ENCODE results near the gene RABGAP1L. TPM values are rescaled to one million over a fixed set of nuclear protein-coding genes. Genes with fewer than 3 reads are reported as not detected.

RABGAP1L gene
- total RNA-seq, 2 experiments from 2014 or later, result 98.1 to 158 TPM

DNA sequence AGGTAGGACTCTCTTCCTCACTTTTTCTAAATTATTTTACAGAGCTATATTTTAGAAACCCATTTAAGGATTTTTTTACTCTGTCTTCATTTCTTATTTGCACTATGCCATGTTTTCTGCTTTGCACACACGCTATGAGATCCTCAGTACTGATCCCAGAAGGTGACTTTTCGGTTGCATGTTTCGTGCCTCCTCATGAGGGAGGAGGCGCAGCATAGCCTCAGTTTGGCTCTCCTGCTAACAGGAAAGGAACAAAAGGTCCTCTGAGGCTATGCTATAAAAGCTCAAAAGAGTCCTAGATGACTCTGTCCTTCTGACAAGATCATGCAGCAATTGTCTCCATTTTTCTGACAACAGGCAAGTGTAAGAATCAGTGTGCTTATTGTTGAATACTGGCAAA is 478.2 kb downstream of the RABGAP1L start:
- BruUV-seq (replicated peaks), result no TSS peak
- CTCF ChIA-PET (ENCODE audit: unreplicated experiment), result no interaction called here

DNA sequence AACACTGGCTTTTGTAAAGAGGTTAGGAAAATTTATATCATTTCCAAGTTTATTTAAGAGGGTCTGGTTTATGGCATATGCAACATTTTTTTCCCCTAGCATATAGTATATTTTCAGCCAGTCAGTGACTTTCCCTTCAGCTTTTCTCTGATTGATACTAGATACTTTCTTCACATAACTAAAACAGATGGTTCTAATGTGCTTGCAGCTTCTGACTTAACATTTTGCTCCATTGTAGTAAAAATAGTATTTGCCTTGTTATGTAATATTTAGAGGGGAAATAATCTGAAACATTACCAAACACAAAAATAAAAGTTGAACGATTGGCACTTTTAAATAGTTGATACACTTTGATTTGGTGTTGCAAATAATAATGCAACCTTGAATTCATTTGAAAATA is 480.1 kb downstream of the RABGAP1L start:
- no TSS peak for BruUV-seq (replicated peaks)
- H3K79me2 ChIP-seq (ENCODE audit: insufficient read depth, low read depth, low read length), result no peaks in the 10 kb centered on the region
- H4K20me1 ChIP-seq (ENCODE audit: insufficient read depth, low read length), result no peaks in the 10 kb centered on the region
- H3K4me3 ChIP-seq (ENCODE audit: low read depth, low read length, poor library complexity, severe bottlenecking), result no peak overlapping the region
- TF ChIP-seq, protein P1, sequence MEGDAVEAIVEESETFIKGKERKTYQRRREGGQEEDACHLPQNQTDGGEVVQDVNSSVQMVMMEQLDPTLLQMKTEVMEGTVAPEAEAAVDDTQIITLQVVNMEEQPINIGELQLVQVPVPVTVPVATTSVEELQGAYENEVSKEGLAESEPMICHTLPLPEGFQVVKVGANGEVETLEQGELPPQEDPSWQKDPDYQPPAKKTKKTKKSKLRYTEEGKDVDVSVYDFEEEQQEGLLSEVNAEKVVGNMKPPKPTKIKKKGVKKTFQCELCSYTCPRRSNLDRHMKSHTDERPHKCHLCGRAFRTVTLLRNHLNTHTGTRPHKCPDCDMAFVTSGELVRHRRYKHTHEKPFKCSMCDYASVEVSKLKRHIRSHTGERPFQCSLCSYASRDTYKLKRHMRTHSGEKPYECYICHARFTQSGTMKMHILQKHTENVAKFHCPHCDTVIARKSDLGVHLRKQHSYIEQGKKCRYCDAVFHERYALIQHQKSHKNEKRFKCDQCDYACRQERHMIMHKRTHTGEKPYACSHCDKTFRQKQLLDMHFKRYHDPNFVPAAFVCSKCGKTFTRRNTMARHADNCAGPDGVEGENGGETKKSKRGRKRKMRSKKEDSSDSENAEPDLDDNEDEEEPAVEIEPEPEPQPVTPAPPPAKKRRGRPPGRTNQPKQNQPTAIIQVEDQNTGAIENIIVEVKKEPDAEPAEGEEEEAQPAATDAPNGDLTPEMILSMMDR (conservative IDR thresholded peaks at IDR 0.05; ENCODE audit: low read length), result no peak
- no peak for TF ChIP-seq EZH2phosphoT487 (IDR thresholded peaks at IDR 0.05; ENCODE audit: borderline replicate concordance, low read depth, low read length)
- H3K9me3 ChIP-seq (ENCODE audit: low read length), result no peaks in the 10 kb centered on the region
- CTCF ChIA-PET (ENCODE audit: unreplicated experiment), result no interaction called here
- no peak for DNase-seq (ENCODE audit: low spot score)
- POLR2A ChIA-PET, result interaction anchor here (0.6 to 1.0 kb wide), 4 partner anchors 15 to 145 kb away, joined by 3 to 4 read pairs (median 3); no protein-coding TSS in a partner anchor
- H3K9me2 ChIP-seq (ENCODE audit: insufficient read depth, low read length), result no peaks in the 10 kb centered on the region
- H3K4me2 ChIP-seq (ENCODE audit: low read length), result no peak overlapping the region
- no peak overlapping the region for H3K27ac ChIP-seq (ENCODE audit: low read depth, low read length, poor library complexity, severe bottlenecking)
- 0 out of 2 replicates have a peak, but pooled peaks cover 7% of the 10 kb centered on the region for H3K36me3 ChIP-seq (ENCODE audit: insufficient read depth, low read length)
- no peak overlapping the region for H2AFZ ChIP-seq (ENCODE audit: low read length)
- intact Hi-C loops (cut with micrococcal nuclease; ENCODE audit: unreplicated experiment), result no loop called here
- H3K4me1 ChIP-seq (ENCODE audit: insufficient read depth, low read length, poor library complexity, severe bottlenecking), result no peaks in the 10 kb centered on the region

More for the DNA sequence above, 478.2 kb downstream of the RABGAP1L start:
- POLR2A ChIA-PET, result no interaction called here
- no peak for DNase-seq (ENCODE audit: low spot score)
- H3K4me1 ChIP-seq (ENCODE audit: insufficient read depth, low read length, poor library complexity, severe bottlenecking), result no peaks in the 10 kb centered on the region
- no peak overlapping the region for H3K4me2 ChIP-seq (ENCODE audit: low read length)
- intact Hi-C loops (cut with micrococcal nuclease; ENCODE audit: unreplicated experiment), result no loop called here
- no peaks in the 10 kb centered on the region for H4K20me1 ChIP-seq (ENCODE audit: insufficient read depth, low read length)
- H3K36me3 ChIP-seq (ENCODE audit: insufficient read depth, low read length), result 0 out of 2 replicates have a peak, but pooled peaks cover 7% of the 10 kb centered on the region
- no peaks in the 10 kb centered on the region for H3K9me2 ChIP-seq (ENCODE audit: insufficient read depth, low read length)
- TF ChIP-seq EZH2phosphoT487 (IDR thresholded peaks at IDR 0.05; ENCODE audit: borderline replicate concordance, low read depth, low read length), result no peak
- TF ChIP-seq, protein P1 (conservative IDR thresholded peaks at IDR 0.05; ENCODE audit: low read length), result no peak
- no peak overlapping the region for H3K4me3 ChIP-seq (ENCODE audit: low read depth, low read length, poor library complexity, severe bottlenecking)
- no peak overlapping the region for H2AFZ ChIP-seq (ENCODE audit: low read length)
- H3K27ac ChIP-seq (ENCODE audit: low read depth, low read length, poor library complexity, severe bottlenecking), result no peak overlapping the region
- H3K79me2 ChIP-seq (ENCODE audit: insufficient read depth, low read depth, low read length), result no peaks in the 10 kb centered on the region
- H3K9me3 ChIP-seq (ENCODE audit: low read length), result no peaks in the 10 kb centered on the region

DNA sequence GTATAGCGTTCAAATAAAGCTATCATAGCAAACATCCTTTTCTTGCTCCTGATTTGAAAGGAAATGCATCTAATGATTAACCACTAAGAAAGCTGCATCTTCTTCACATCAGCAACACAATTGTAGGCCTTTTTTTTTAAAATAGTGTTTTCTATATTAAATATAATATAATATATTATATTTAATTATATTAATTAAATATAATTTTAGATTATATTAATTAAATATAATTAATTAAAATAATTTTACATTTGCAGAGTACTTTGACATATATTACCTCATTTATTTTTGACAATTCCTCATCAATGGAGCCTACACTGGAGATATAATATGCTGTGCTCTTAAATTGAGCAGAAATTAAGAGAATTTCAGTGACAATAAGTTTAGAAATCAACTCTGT is 481.5 kb downstream of the RABGAP1L start:
- Histone ChIP-seq H3K9me3 (ENCODE audit: low read length) (no peaks in the 10 kb centered on the region), H3K79me2 (ENCODE audit: insufficient read depth, low read depth, low read length) (no peaks in the 10 kb centered on the region), H3K4me3 (ENCODE audit: low read depth, low read length, poor library complexity, severe bottlenecking) (no peak overlapping the region), H3K27ac (ENCODE audit: low read depth, low read length, poor library complexity, severe bottlenecking) (no peak overlapping the region), H2AFZ (ENCODE audit: low read length) (no peak overlapping the region), H3K9me2 (ENCODE audit: insufficient read depth, low read length) (no peaks in the 10 kb centered on the region), H4K20me1 (ENCODE audit: insufficient read depth, low read length) (no peaks in the 10 kb centered on the region), H3K36me3 (ENCODE audit: insufficient read depth, low read length) (0 out of 2 replicates have a peak, but pooled peaks cover 7% of the 10 kb centered on the region), H3K4me1 (ENCODE audit: insufficient read depth, low read length, poor library complexity, severe bottlenecking) (no peaks in the 10 kb centered on the region), H3K4me2 (ENCODE audit: low read length) (no peak overlapping the region)
- intact Hi-C loops (cut with micrococcal nuclease; ENCODE audit: unreplicated experiment), result no loop called here
- no TSS peak for BruUV-seq (replicated peaks)
- no peak for DNase-seq (ENCODE audit: low spot score)
- POLR2A ChIA-PET, result no interaction called here
- TF ChIP-seq, protein P1 (conservative IDR thresholded peaks at IDR 0.05; ENCODE audit: low read length), result no peak
- TF ChIP-seq EZH2phosphoT487 (IDR thresholded peaks at IDR 0.05; ENCODE audit: borderline replicate concordance, low read depth, low read length), result no peak
- CTCF ChIA-PET (ENCODE audit: unreplicated experiment), result no interaction called here

All from OCI-LY7 (cell line).